NB4 (cell line): Measurements from ENCODE around the gene CTF1.

Experiments used
- CTCF ChIP-seq: IDR thresholded peaks from one replicate; pipeline ENCODE4 v1.5.1; 2012; ENCODE audit warnings: low read depth, low read length
- MYC ChIP-seq: IDR thresholded peaks from 2 replicates; pipeline ENCODE4 v1.6.1; 2011; ENCODE audit warnings: low read depth, low read length
- POLR2A ChIP-seq: IDR thresholded peaks from 2 replicates; pipeline ENCODE4 v1.6.1; 2011; ENCODE audit warnings: mild to moderate bottlenecking; ENCODE audit not compliant: insufficient read length; ENCODE audit errors: extremely low read depth
- TF ChIP-seq, protein P1 (sequence below): IDR thresholded peaks from 2 replicates; pipeline ENCODE4 v1.6.1; 2011; ENCODE audit warnings: low read depth, low read length

- TF ChIP-seq POLR2A: no peak
- TF ChIP-seq CTCF: no peak
- TF ChIP-seq, protein P1, sequence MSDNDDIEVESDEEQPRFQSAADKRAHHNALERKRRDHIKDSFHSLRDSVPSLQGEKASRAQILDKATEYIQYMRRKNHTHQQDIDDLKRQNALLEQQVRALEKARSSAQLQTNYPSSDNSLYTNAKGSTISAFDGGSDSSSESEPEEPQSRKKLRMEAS: peak; percentile 49; the same call in 1 of the 2 replicates
- TF ChIP-seq MYC: peak; percentile 45
These were observed 26.1 kb downstream of the CTF1 start for GRCh38 chr16:30922420-30922959.
